Measurements from ENCODE around the gene GOLGA8R.
"Not testable (repeated sequence)": the region's sequence is repeated elsewhere in the genome, so short reads cannot be mapped to it uniquely, and the experiment has no call there.

- TF ChIP-seq CTCF (IDR thresholded peaks at IDR 0.05; ENCODE audit: insufficient read depth, low read depth, low read length); EZH2 (IDR thresholded peaks at IDR 0.05; ENCODE audit: insufficient read depth, low read length): not testable (repeated sequence)
Measured at GRCh38 chr15:30360990-30361389, 53.1 kb downstream of the GOLGA8R start.

Data from astrocyte (in vitro differentiated cells and primary cell).